ENCODE data around the gene CD1E. TPM values are rescaled to one million over a fixed set of nuclear protein-coding genes. Genes with fewer than 3 reads are reported as not detected.

Gene CD1E
- total and polyA plus RNA-seq, 2 of the 4 experiments (the other 2 are of a cell fraction), result not detected

DNA sequence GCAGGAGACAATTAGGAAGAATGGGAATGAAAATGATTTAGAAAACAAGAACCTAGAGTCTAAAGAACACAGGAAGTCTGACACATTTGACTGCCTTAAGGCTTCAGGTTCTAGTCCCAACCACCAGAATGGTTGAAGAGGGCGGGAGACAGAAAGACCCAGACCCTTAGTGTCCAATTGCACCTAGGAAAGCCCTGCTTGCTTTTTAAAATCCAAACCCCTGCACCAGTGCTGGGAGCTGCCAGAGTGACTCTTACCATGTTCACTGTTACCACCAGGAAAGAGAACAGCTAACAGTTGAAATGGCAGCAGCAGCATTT, 22.6 kb upstream of the CD1E start:
- Histone ChIP-seq H2AFZ (replicated peaks; ENCODE audit: low read length, poor library complexity) (no peak overlapping the region), H3K56ac (ENCODE audit: extremely low read depth, insufficient read depth, low read length) (no peak overlapping the region), H2AK9ac (replicated peaks; ENCODE audit: low read depth, low read length, poor library complexity) (no peak overlapping the region), H3K9me3 (ENCODE audit: control insufficient read depth, insufficient read depth, low read length) (peaks cover 3% of the 10 kb centered on the region; the same call in 1 of the 2 replicates), H3K9ac (ENCODE audit: low read depth, low read length) (no peak overlapping the region), H3K14ac (replicated peaks; ENCODE audit: low read depth, low read length) (no peak overlapping the region), H3K4me3 (ENCODE audit: insufficient read depth, low read depth, low read length) (no peak overlapping the region), H4K91ac (ENCODE audit: insufficient read depth, low read depth, low read length) (no peak overlapping the region), H3K79me1 (ENCODE audit: low read depth in 1 of 2, low read length in 2 of 2) (no peaks in the 10 kb centered on the region), H3K27me3 (ENCODE audit: control insufficient read depth, insufficient read depth, low read length) (no peaks in the 10 kb centered on the region), H4K5ac (ENCODE audit: low read depth, low read length) (no peak overlapping the region), H3K4me1 (ENCODE audit: control insufficient read depth, insufficient read depth, low read length) (no peaks in the 10 kb centered on the region), H2AK5ac (ENCODE audit: low read depth, low read length) (no peak overlapping the region), H2BK5ac (ENCODE audit: low read depth, low read length, poor library complexity, severe bottlenecking) (no peak overlapping the region), H4K8ac (ENCODE audit: low read depth in 2 of 2, low read length in 2 of 2) (no peak overlapping the region), H3K4me2 (ENCODE audit: low read depth, low read length) (no peak overlapping the region), H2BK120ac (ENCODE audit: low read depth, low read length) (no peak overlapping the region), H3K18ac (ENCODE audit: low read depth, low read length) (no peak overlapping the region), H3K23ac (ENCODE audit: low read depth, low read length) (no peak overlapping the region), H2BK20ac (ENCODE audit: low read depth, low read length) (no peak overlapping the region), H4K20me1 (ENCODE audit: insufficient read depth, low read length) (no peaks in the 10 kb centered on the region), H3K4ac (ENCODE audit: low read depth, low read length) (no peak overlapping the region), H3K36me3 (ENCODE audit: control insufficient read depth, insufficient read depth, low read length) (no peaks in the 10 kb centered on the region), H3K27ac (ENCODE audit: insufficient read depth, low read length) (no peak overlapping the region), H3K9me1 (ENCODE audit: insufficient read depth, low read length) (no peaks in the 10 kb centered on the region), H2BK15ac (ENCODE audit: low read depth, low read length) (no peak overlapping the region)
- dilution Hi-C loops (cut with HindIII; ENCODE audit: low sequenced_read_pairs, unreplicated experiment) (no loop called here), in situ Hi-C loops (cut with MboI; ENCODE audit: low sequenced_read_pairs) (no loop called here), intact Hi-C loops (cut with micrococcal nuclease) (no loop called here)
- no peak for DNase-seq
- CTCF ChIA-PET, result interaction anchor here (0.6 kb wide), 1 partner anchor 551 kb away, joined by 3 read pairs; no protein-coding TSS in a partner anchor
- no CpG with 5 or more reads among the region's 1 CpG for WGBS, 2 experiments (ENCODE audit: extremely low coverage in 2 of 2, insufficient read length in 1 of 2)
- TF ChIP-seq NFE2L2 (IDR thresholded peaks at IDR 0.05; ENCODE audit: low read depth, low read length) (no peak), CEBPB (IDR thresholded peaks at IDR 0.05; ENCODE audit: low read depth, low read length) (no peak), MAFK (IDR thresholded peaks at IDR 0.05; ENCODE audit: low read depth, low read length) (no peak), BHLHE40 (IDR thresholded peaks at IDR 0.05; ENCODE audit: low read depth, low read length) (no peak), RCOR1 (IDR thresholded peaks at IDR 0.05; ENCODE audit: insufficient replicate concordance, low read length) (no peak), CHD1 (IDR thresholded peaks at IDR 0.05; ENCODE audit: low read depth, low read length) (no peak), SMC3 (IDR thresholded peaks at IDR 0.05; ENCODE audit: low read depth, low read length) (no peak), MXI1 (IDR thresholded peaks at IDR 0.05; ENCODE audit: borderline replicate concordance, low read depth, low read length) (no peak), RAD21 (IDR thresholded peaks at IDR 0.05; ENCODE audit: low read length) (no peak), POLR2A (IDR thresholded peaks at IDR 0.05; ENCODE audit: low read depth, low read length) (no peak), RFX5 (IDR thresholded peaks at IDR 0.05; ENCODE audit: low read depth, low read length) (no peak), MAZ (IDR thresholded peaks at IDR 0.05; ENCODE audit: borderline replicate concordance, low read depth, low read length) (no peak), FOS (IDR thresholded peaks at IDR 0.05; ENCODE audit: low read depth, low read length) (no peak)
- TF ChIP-seq, protein P1, sequence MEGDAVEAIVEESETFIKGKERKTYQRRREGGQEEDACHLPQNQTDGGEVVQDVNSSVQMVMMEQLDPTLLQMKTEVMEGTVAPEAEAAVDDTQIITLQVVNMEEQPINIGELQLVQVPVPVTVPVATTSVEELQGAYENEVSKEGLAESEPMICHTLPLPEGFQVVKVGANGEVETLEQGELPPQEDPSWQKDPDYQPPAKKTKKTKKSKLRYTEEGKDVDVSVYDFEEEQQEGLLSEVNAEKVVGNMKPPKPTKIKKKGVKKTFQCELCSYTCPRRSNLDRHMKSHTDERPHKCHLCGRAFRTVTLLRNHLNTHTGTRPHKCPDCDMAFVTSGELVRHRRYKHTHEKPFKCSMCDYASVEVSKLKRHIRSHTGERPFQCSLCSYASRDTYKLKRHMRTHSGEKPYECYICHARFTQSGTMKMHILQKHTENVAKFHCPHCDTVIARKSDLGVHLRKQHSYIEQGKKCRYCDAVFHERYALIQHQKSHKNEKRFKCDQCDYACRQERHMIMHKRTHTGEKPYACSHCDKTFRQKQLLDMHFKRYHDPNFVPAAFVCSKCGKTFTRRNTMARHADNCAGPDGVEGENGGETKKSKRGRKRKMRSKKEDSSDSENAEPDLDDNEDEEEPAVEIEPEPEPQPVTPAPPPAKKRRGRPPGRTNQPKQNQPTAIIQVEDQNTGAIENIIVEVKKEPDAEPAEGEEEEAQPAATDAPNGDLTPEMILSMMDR (conservative IDR thresholded peaks at IDR 0.05; ENCODE audit: low read depth, low read length), result no peak
- TF ChIP-seq, protein P2, sequence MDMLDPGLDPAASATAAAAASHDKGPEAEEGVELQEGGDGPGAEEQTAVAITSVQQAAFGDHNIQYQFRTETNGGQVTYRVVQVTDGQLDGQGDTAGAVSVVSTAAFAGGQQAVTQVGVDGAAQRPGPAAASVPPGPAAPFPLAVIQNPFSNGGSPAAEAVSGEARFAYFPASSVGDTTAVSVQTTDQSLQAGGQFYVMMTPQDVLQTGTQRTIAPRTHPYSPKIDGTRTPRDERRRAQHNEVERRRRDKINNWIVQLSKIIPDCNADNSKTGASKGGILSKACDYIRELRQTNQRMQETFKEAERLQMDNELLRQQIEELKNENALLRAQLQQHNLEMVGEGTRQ (IDR thresholded peaks at IDR 0.05; ENCODE audit: low read depth, low read length), result no peak
- TF ChIP-seq, protein P3, sequence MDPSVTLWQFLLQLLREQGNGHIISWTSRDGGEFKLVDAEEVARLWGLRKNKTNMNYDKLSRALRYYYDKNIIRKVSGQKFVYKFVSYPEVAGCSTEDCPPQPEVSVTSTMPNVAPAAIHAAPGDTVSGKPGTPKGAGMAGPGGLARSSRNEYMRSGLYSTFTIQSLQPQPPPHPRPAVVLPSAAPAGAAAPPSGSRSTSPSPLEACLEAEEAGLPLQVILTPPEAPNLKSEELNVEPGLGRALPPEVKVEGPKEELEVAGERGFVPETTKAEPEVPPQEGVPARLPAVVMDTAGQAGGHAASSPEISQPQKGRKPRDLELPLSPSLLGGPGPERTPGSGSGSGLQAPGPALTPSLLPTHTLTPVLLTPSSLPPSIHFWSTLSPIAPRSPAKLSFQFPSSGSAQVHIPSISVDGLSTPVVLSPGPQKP (IDR thresholded peaks at IDR 0.05; ENCODE audit: borderline replicate concordance, low read depth, low read length), result no peak
- no TSS peak for BruUV-seq (replicated peaks)
- POLR2A ChIA-PET (ENCODE audit: unreplicated experiment), result no interaction called here
- no peak for ATAC-seq (ENCODE audit: low read depth)

Data from IMR-90 (cell line).